B cell (primary cell): ENCODE results near the gene PRKCB. TPM values are rescaled to one million over a fixed set of nuclear protein-coding genes. Genes with fewer than 3 reads are reported as not detected.

Experiments used
- ATAC-seq: fragments of 200-7000 bp; cut with Tn5 transposase; one replicate; pipeline ENCODE4 v1.10.0; 2021; ENCODE audit warnings: low read depth, mild to moderate bottlenecking, moderate number of reproducible peaks, moderate library complexity
- CTCF ChIA-PET: fragments of 350-600 bp; sonication (Branson Sonifier 250); formaldehyde crosslinking; loops from one replicate; lab custom pipeline; 2021; ENCODE audit warnings: antibody characterized with exemption, inconsistent platforms; lab: Charles Lee
- POLR2A ChIA-PET: fragments of 350-600 bp; sonication (Branson Sonifier 250); formaldehyde crosslinking; loops from one replicate; lab custom pipeline; 2021; ENCODE audit warnings: antibody characterized with exemption; lab: Charles Lee
- DNase-seq: peaks from one replicate; pipeline ENCODE4 v3.0.0; 2013
- H2AFZ ChIP-seq: 2 replicates; pipeline ENCODE4 v1.6.1; 2012; ENCODE audit warnings: mild to moderate bottlenecking, low read depth, low read length; ENCODE audit not compliant: insufficient read depth, poor library complexity, severe bottlenecking
- H3K27ac ChIP-seq, 2 donors: 1 replicate in 1 of 2; 2 replicates in 1 of 2; pipeline ENCODE4 v1.5.1; 2012 to 2013; ENCODE audit warnings: low read length in 2 of 2, mild to moderate bottlenecking in 2 of 2, moderate library complexity in 1 of 2
- H3K27me3 ChIP-seq, 4 experiments: fragments of 200-600 bp in 1 of 4; sonication (generic) in 1 of 4; replicated peaks in 1 of 4; 1 replicate in 2 of 4; 2 replicates in 2 of 4; pipeline versions ENCODE4 v1.6.1 to v1.7.0; 2013 to 2016; ENCODE audit warnings: low read length in 3 of 4, mild to moderate bottlenecking in 2 of 4, mixed read lengths in 1 of 4, moderate library complexity in 1 of 4; ENCODE audit not compliant: insufficient read depth in 4 of 4, control insufficient read depth in 3 of 4; ENCODE audit errors: control extremely low read depth in 1 of 4
- H3K36me3 ChIP-seq, 2 experiments: replicated peaks in 1 of 2; 1 replicate in 1 of 2; 2 replicates in 1 of 2; pipeline versions ENCODE4 v1.6.1 to v1.7.1; 2013; ENCODE audit warnings: low read length in 1 of 2; ENCODE audit not compliant: insufficient read depth in 2 of 2, control insufficient read depth in 1 of 2; ENCODE audit errors: control extremely low read depth in 1 of 2, extremely low read depth in 1 of 2
- H3K4me1 ChIP-seq, 2 donors: fragments of 200-600 bp in 1 of 2; sonication (generic) in 1 of 2; 1 replicate in 1 of 2; 2 replicates in 1 of 2; pipeline versions ENCODE4 v1.5.1 to v1.6.1; 2013 to 2017; ENCODE audit warnings: low read length in 2 of 2; ENCODE audit not compliant: control insufficient read depth in 2 of 2, insufficient read depth in 2 of 2
- H3K4me2 ChIP-seq: replicated peaks from 2 replicates; pipeline ENCODE3; 2012; ENCODE audit warnings: mild to moderate bottlenecking, low read depth, low read length; ENCODE audit not compliant: poor library complexity, severe bottlenecking
- H3K4me3 ChIP-seq, 5 experiments: fragments of 200-600 bp in 1 of 5; sonication (generic) in 1 of 5; 1 replicate in 3 of 5; 2 replicates in 2 of 5; pipeline versions ENCODE4 v1.5.1 to v1.7.0; 2011 to 2016; ENCODE audit warnings: low read length in 4 of 5, mild to moderate bottlenecking in 4 of 5, low read depth in 2 of 5, control low read depth in 1 of 5, moderate library complexity in 1 of 5; ENCODE audit not compliant: insufficient read depth in 1 of 5; ENCODE audit errors: control extremely low read depth in 1 of 5, extremely low read depth in 1 of 5
- H3K79me2 ChIP-seq: fragments of 200-600 bp; sonication (generic); one replicate; pipeline ENCODE4 v1.6.0; 2016; ENCODE audit warnings: low read length; ENCODE audit not compliant: control insufficient read depth, insufficient read depth
- H3K9ac ChIP-seq: fragments of 200-600 bp; sonication (generic); 2 replicates; pipeline ENCODE4 v1.6.1; 2017; ENCODE audit warnings: mild to moderate bottlenecking, low read length, moderate library complexity
- H3K9me3 ChIP-seq, 3 donors: one replicate each; pipeline versions ENCODE4 v1.6.1 to v1.7.1; 2013; ENCODE audit warnings: low read length in 2 of 3; ENCODE audit not compliant: control insufficient read depth in 2 of 3, insufficient read depth in 1 of 3; ENCODE audit errors: control extremely low read depth in 1 of 3
- H4K20me1 ChIP-seq: 2 replicates; pipeline ENCODE4 v1.6.0; 2012; ENCODE audit warnings: mild to moderate bottlenecking, low read length; ENCODE audit not compliant: insufficient read depth, control insufficient read depth, poor library complexity, severe bottlenecking
- H3K27ac Mint-ChIP-seq: one replicate; pipeline ENCODE4 v1.8.0; 2021; ENCODE audit warnings: mixed read lengths
- H3K27me3 Mint-ChIP-seq: one replicate; pipeline ENCODE4 v1.8.0; 2021; ENCODE audit warnings: mixed read lengths
- H3K4me1 Mint-ChIP-seq: one replicate; pipeline ENCODE4 v1.8.0; 2021; ENCODE audit warnings: mixed read lengths
- H3K4me3 Mint-ChIP-seq: one replicate; pipeline ENCODE4 v1.8.0; 2021; ENCODE audit warnings: mixed read lengths
- H3K9me3 Mint-ChIP-seq: one replicate; pipeline ENCODE4 v1.8.0; 2022; ENCODE audit warnings: mixed read lengths; ENCODE audit not compliant: insufficient read depth
- EZH2 ChIP-seq: IDR thresholded peaks from 2 replicates; pipeline ENCODE4 v1.6.1; 2012; ENCODE audit warnings: borderline replicate concordance, low read depth, mild to moderate bottlenecking, moderate library complexity, low read length; ENCODE audit not compliant: insufficient read depth, poor library complexity, severe bottlenecking
- WGBS: methylation state at CpG from one replicate; pipeline ENCODE4 v1.1.5; 2013; ENCODE audit warnings: missing lambda C conversion rate; ENCODE audit not compliant: insufficient coverage; 5-methylcytosine and 5-hydroxymethylcytosine counted together
- intact Hi-C: fragments of 100-400 bp; cut with micrococcal nuclease; formaldehyde crosslinking; loops from one replicate; pipeline ENCODE4 v1.10.0; 2022
- polyA plus RNA-seq: library from polyadenylated mRNA; depleted of rRNA; stranded (reverse); fragments of >200 nt; gene quantifications from 2 replicates; pipeline ENCODE4 v1.2.3, GENCODE V29; 2012
- total RNA-seq, 2 donors: library from RNA; stranded (reverse); fragments of 120-200 nt in 1 of 2; gene quantifications; 1 replicate in 1 of 2; 2 replicates in 1 of 2; pipeline versions ENCODE4 v1.2.3 to v1.2.4, GENCODE V29; 2013 to 2022
- TF ChIP-seq, protein P1 (sequence below): fragments of 200-600 bp; IDR thresholded peaks from one replicate; pipeline ENCODE4 v1.8.0; 2022; ENCODE audit warnings: antibody characterized with exemption, mild to moderate bottlenecking

PRKCB gene
- total and polyA plus RNA-seq, 2 donors (not counting 1 experiment from before 2014, with no cell fraction given), result 106 to 373 TPM

DNA sequence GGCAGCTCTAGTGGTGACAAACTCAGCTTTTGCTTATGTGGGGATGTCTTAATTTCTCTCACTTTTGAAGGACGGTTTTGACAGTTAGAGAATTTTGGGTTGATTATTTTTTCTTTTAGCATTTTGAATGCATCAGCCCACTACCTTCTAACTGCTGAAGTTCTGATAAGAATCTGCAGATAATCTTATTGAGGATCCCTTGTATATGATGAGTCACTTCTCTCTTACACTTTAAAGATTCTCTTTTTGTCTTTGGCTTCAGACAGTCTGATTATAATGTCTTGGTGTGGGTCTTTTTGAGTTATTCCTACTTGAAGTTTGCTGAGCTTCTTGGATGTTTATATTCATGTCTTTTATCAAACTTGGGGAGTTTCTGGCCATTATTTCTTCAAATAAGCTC lies 5.5 kb upstream of the PRKCB start:
- H3K79me2 ChIP-seq, result peaks cover 4% of the 10 kb centered on the region
- ATAC-seq (no peak), DNase-seq (no peak)
- Mint-ChIP-seq H3K4me1 (peaks cover 26% of the 10 kb centered on the region), H3K27me3 (no peaks in the 10 kb centered on the region), H3K9me3 (peaks cover 3% of the 10 kb centered on the region), H3K27ac (no peak overlapping the region), H3K4me3 (no peak overlapping the region)
- no CpG with 5 or more reads among the region's 1 CpG for WGBS
- H3K9ac ChIP-seq, result no peak overlapping the region
- H2AFZ ChIP-seq, result no peak overlapping the region
- H3K9me3 ChIP-seq, result peaks cover 3 to 10% (median 5%) of the 10 kb centered on the region in 3 donors
- no peaks in the 10 kb centered on the region for H4K20me1 ChIP-seq
- no peaks in the 10 kb centered on the region for H3K36me3 ChIP-seq
- TF ChIP-seq EZH2, result no peak
- TF ChIP-seq, protein P1, sequence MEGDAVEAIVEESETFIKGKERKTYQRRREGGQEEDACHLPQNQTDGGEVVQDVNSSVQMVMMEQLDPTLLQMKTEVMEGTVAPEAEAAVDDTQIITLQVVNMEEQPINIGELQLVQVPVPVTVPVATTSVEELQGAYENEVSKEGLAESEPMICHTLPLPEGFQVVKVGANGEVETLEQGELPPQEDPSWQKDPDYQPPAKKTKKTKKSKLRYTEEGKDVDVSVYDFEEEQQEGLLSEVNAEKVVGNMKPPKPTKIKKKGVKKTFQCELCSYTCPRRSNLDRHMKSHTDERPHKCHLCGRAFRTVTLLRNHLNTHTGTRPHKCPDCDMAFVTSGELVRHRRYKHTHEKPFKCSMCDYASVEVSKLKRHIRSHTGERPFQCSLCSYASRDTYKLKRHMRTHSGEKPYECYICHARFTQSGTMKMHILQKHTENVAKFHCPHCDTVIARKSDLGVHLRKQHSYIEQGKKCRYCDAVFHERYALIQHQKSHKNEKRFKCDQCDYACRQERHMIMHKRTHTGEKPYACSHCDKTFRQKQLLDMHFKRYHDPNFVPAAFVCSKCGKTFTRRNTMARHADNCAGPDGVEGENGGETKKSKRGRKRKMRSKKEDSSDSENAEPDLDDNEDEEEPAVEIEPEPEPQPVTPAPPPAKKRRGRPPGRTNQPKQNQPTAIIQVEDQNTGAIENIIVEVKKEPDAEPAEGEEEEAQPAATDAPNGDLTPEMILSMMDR, result no peak
- H3K4me1 ChIP-seq, result peaks cover 23 to 26% of the 10 kb centered on the region in 2 donors
- intact Hi-C loops, result no loop called here
- no peak overlapping the region for H3K4me3 ChIP-seq
- ChIA-PET POLR2A (no interaction called here), CTCF (interaction anchor here (0.7 to 1.2 kb wide), 2 partner anchors 23 to 47 kb away, joined by 3 read pairs; no protein-coding TSS in a partner anchor)
- no peak overlapping the region for H3K27ac ChIP-seq
- no peaks in the 10 kb centered on the region for H3K27me3 ChIP-seq
- H3K4me2 ChIP-seq, result no peak overlapping the region

DNA sequence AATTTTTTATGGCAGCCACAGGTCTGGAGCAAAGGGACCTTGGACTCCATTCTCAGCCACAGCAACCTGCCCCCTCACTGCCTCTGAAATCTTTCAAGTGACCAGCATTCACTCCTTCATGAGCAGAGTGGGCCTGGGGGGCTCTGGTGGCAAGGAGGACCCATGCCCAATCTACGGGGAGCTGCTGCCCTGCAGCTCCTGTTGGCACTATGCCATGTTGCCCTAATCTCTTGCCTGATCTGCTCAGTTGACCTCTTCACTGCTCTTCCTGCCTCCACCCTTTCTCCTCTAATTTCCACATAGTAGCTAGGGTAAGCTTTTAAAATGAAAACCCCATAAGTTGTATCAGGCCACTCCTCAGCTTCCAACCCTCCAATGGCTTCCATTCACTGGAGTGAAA lies 2.9 kb upstream of the PRKCB start:
- intact Hi-C loops, result no loop called here
- DNase-seq (no peak), ATAC-seq (no peak)
- H4K20me1 ChIP-seq, result peaks cover 19% of the 10 kb centered on the region
- Mint-ChIP-seq H3K27ac (no peak overlapping the region), H3K27me3 (no peaks in the 10 kb centered on the region), H3K9me3 (peaks cover 3% of the 10 kb centered on the region), H3K4me1 (peaks cover 25% of the 10 kb centered on the region), H3K4me3 (no peak overlapping the region)
- no peak overlapping the region for H3K4me3 ChIP-seq
- H3K27me3 ChIP-seq, result no peaks in the 10 kb centered on the region
- H3K79me2 ChIP-seq, result peaks cover 22% of the 10 kb centered on the region
- H3K9me3 ChIP-seq, result peaks cover 3 to 10% (median 5%) of the 10 kb centered on the region in 3 donors
- no peak for TF ChIP-seq EZH2
- TF ChIP-seq, protein P1, result no peak
- H2AFZ ChIP-seq, result no peak overlapping the region
- no CpG with 5 or more reads among the region's 1 CpG for WGBS
- H3K4me2 ChIP-seq, result no peak overlapping the region
- no peak overlapping the region for H3K9ac ChIP-seq
- CTCF ChIA-PET, result interaction anchor here (1.6 to 2.5 kb wide), 3 partner anchors 26 to 177 kb away, joined by 5 to 6 read pairs (median 6); no protein-coding TSS in a partner anchor
- H3K4me1 ChIP-seq, result peaks cover 7 to 11% of the 10 kb centered on the region in 2 donors
- POLR2A ChIA-PET, result no interaction called here
- no peak overlapping the region for H3K27ac ChIP-seq
- no peaks in the 10 kb centered on the region for H3K36me3 ChIP-seq
